ENCODE measurements around the gene RNF180.
"Not testable (repeated sequence)": the region's sequence is repeated elsewhere in the genome, so short reads cannot be mapped to it uniquely, and the experiment has no call there.

RNF180 gene

GRCh38 chr5:64209353-64209752 lies 43.7 kb downstream of the RNF180 start:
- no peak overlapping the region for H3K4me3 ChIP-seq (ENCODE audit: low read depth, low read length)
- H3K36me3 ChIP-seq (ENCODE audit: insufficient read depth, low read length) = no peaks in the 10 kb centered on the region
- H3K79me2 ChIP-seq (ENCODE audit: control insufficient read depth, insufficient read depth, low read length, unreplicated experiment) = no peaks in the 10 kb centered on the region
- H3K27me3 ChIP-seq (ENCODE audit: insufficient read depth, low read length) = no peaks in the 10 kb centered on the region
- no peak overlapping the region for H3K27ac ChIP-seq (ENCODE audit: low read depth, low read length)
- peaks cover 12% of the 10 kb centered on the region for H3K4me1 ChIP-seq (ENCODE audit: control insufficient read depth, insufficient read depth, low read length, unreplicated experiment)
- no peak overlapping the region for H2AFZ ChIP-seq (ENCODE audit: low read length, unreplicated experiment)

GRCh38 chr5:64210866-64211265 lies 45.2 kb downstream of the RNF180 start:
- Histone ChIP-seq H2AFZ (ENCODE audit: low read length, unreplicated experiment) (no peak overlapping the region), H3K27me3 (ENCODE audit: insufficient read depth, low read length) (no peaks in the 10 kb centered on the region), H3K27ac (ENCODE audit: low read depth, low read length) (no peak overlapping the region), H3K36me3 (ENCODE audit: insufficient read depth, low read length) (no peaks in the 10 kb centered on the region), H3K79me2 (ENCODE audit: control insufficient read depth, insufficient read depth, low read length, unreplicated experiment) (no peaks in the 10 kb centered on the region), H3K4me1 (ENCODE audit: control insufficient read depth, insufficient read depth, low read length, unreplicated experiment) (peaks cover 12% of the 10 kb centered on the region), H3K4me3 (ENCODE audit: low read depth, low read length) (no peak overlapping the region)

- Histone ChIP-seq H3K27ac (ENCODE audit: low read depth, low read length) (no peak overlapping the region), H3K36me3 (ENCODE audit: insufficient read depth, low read length) (no peaks in the 10 kb centered on the region), H3K27me3 (ENCODE audit: insufficient read depth, low read length) (no peaks in the 10 kb centered on the region), H3K4me1 (ENCODE audit: control insufficient read depth, insufficient read depth, low read length, unreplicated experiment) (peaks cover 12% of the 10 kb centered on the region), H2AFZ (ENCODE audit: low read length, unreplicated experiment) (no peak overlapping the region), H3K4me3 (ENCODE audit: low read depth, low read length) (no peak overlapping the region), H3K79me2 (ENCODE audit: control insufficient read depth, insufficient read depth, low read length, unreplicated experiment) (no peaks in the 10 kb centered on the region)
Measured at GRCh38 chr5:64213011-64213410, 47.4 kb downstream of the RNF180 start.

- Histone ChIP-seq H3K36me3 (ENCODE audit: insufficient read depth, low read length) (no peaks in the 10 kb centered on the region), H3K27me3 (ENCODE audit: insufficient read depth, low read length) (no peaks in the 10 kb centered on the region), H3K4me3 (ENCODE audit: low read depth, low read length) (no peak overlapping the region), H2AFZ (ENCODE audit: low read length, unreplicated experiment) (no peak overlapping the region), H3K79me2 (ENCODE audit: control insufficient read depth, insufficient read depth, low read length, unreplicated experiment) (no peaks in the 10 kb centered on the region), H3K27ac (ENCODE audit: low read depth, low read length) (no peak overlapping the region), H3K4me1 (ENCODE audit: control insufficient read depth, insufficient read depth, low read length, unreplicated experiment) (peaks cover 12% of the 10 kb centered on the region)
Measured at GRCh38 chr5:64213531-64213930, 47.9 kb downstream of the RNF180 start.

- Histone ChIP-seq H3K27ac (ENCODE audit: low read depth, low read length) (no peak overlapping the region), H3K4me1 (ENCODE audit: control insufficient read depth, insufficient read depth, low read length, unreplicated experiment) (peaks cover 12% of the 10 kb centered on the region), H3K36me3 (ENCODE audit: insufficient read depth, low read length) (no peaks in the 10 kb centered on the region), H3K27me3 (ENCODE audit: insufficient read depth, low read length) (no peaks in the 10 kb centered on the region), H2AFZ (ENCODE audit: low read length, unreplicated experiment) (no peak overlapping the region), H3K79me2 (ENCODE audit: control insufficient read depth, insufficient read depth, low read length, unreplicated experiment) (no peaks in the 10 kb centered on the region), H3K4me3 (ENCODE audit: low read depth, low read length) (no peak overlapping the region)
Measured at GRCh38 chr5:64214132-64214531, 48.5 kb downstream of the RNF180 start.

- Histone ChIP-seq H3K27me3 (ENCODE audit: insufficient read depth, low read length) (no peaks in the 10 kb centered on the region), H3K4me1 (ENCODE audit: control insufficient read depth, insufficient read depth, low read length, unreplicated experiment) (no peaks in the 10 kb centered on the region), H3K36me3 (ENCODE audit: insufficient read depth, low read length) (no peaks in the 10 kb centered on the region), H3K27ac (ENCODE audit: low read depth, low read length) (no peak overlapping the region), H2AFZ (ENCODE audit: low read length, unreplicated experiment) (no peak overlapping the region), H3K79me2 (ENCODE audit: control insufficient read depth, insufficient read depth, low read length, unreplicated experiment) (no peaks in the 10 kb centered on the region), H3K4me3 (ENCODE audit: low read depth, low read length) (no peak overlapping the region)
Measured at GRCh38 chr5:64221911-64222310, 56.3 kb downstream of the RNF180 start.

GRCh38 chr5:64225286-64225981 lies 59.8 kb downstream of the RNF180 start:
- not testable (repeated sequence) for H3K4me1 ChIP-seq (ENCODE audit: control insufficient read depth, insufficient read depth, low read length, unreplicated experiment); H2AFZ ChIP-seq (ENCODE audit: low read length, unreplicated experiment); H3K27ac ChIP-seq (ENCODE audit: low read depth, low read length); H3K36me3 ChIP-seq (ENCODE audit: insufficient read depth, low read length); H3K4me3 ChIP-seq (ENCODE audit: low read depth, low read length); H3K79me2 ChIP-seq (ENCODE audit: control insufficient read depth, insufficient read depth, low read length, unreplicated experiment); H3K27me3 ChIP-seq (ENCODE audit: insufficient read depth, low read length)

GRCh38 chr5:64227131-64227537 lies 61.5 kb downstream of the RNF180 start:
- H3K79me2 ChIP-seq (ENCODE audit: control insufficient read depth, insufficient read depth, low read length, unreplicated experiment); H3K4me3 ChIP-seq (ENCODE audit: low read depth, low read length): not testable (repeated sequence)

GRCh38 chr5:64229163-64229774 lies 63.6 kb downstream of the RNF180 start:
- no peak overlapping the region for H2AFZ ChIP-seq (ENCODE audit: low read length, unreplicated experiment)
- H3K79me2 ChIP-seq (ENCODE audit: control insufficient read depth, insufficient read depth, low read length, unreplicated experiment) = no peaks in the 10 kb centered on the region
- no peaks in the 10 kb centered on the region for H3K4me1 ChIP-seq (ENCODE audit: control insufficient read depth, insufficient read depth, low read length, unreplicated experiment)
- H3K27ac ChIP-seq (ENCODE audit: low read depth, low read length) = no peak overlapping the region
- no peak overlapping the region for H3K4me3 ChIP-seq (ENCODE audit: low read depth, low read length)
- H3K36me3 ChIP-seq (ENCODE audit: insufficient read depth, low read length) = no peaks in the 10 kb centered on the region
- no peaks in the 10 kb centered on the region for H3K27me3 ChIP-seq (ENCODE audit: insufficient read depth, low read length)

More at GRCh38 chr5:64227131-64227537, 61.5 kb downstream of the RNF180 start:
- H3K4me1 ChIP-seq (ENCODE audit: control insufficient read depth, insufficient read depth, low read length, unreplicated experiment); H3K27me3 ChIP-seq (ENCODE audit: insufficient read depth, low read length); H2AFZ ChIP-seq (ENCODE audit: low read length, unreplicated experiment); H3K36me3 ChIP-seq (ENCODE audit: insufficient read depth, low read length); H3K27ac ChIP-seq (ENCODE audit: low read depth, low read length): not testable (repeated sequence)

GRCh38 chr5:64260756-64261155 lies 95.1 kb downstream of the RNF180 start:
- H2AFZ ChIP-seq (ENCODE audit: low read length, unreplicated experiment) = no peak overlapping the region
- H3K4me3 ChIP-seq (ENCODE audit: low read depth, low read length) = no peak overlapping the region
- no peaks in the 10 kb centered on the region for H3K36me3 ChIP-seq (ENCODE audit: insufficient read depth, low read length)
- no peak overlapping the region for H3K27ac ChIP-seq (ENCODE audit: low read depth, low read length)
- H3K4me1 ChIP-seq (ENCODE audit: control insufficient read depth, insufficient read depth, low read length, unreplicated experiment) = no peaks in the 10 kb centered on the region
- H3K27me3 ChIP-seq (ENCODE audit: insufficient read depth, low read length) = no peaks in the 10 kb centered on the region
- no peaks in the 10 kb centered on the region for H3K79me2 ChIP-seq (ENCODE audit: control insufficient read depth, insufficient read depth, low read length, unreplicated experiment)

GRCh38 chr5:64269164-64269563 lies 103.5 kb downstream of the RNF180 start:
- no peak overlapping the region for H3K4me3 ChIP-seq (ENCODE audit: low read depth, low read length)
- H3K27me3 ChIP-seq (ENCODE audit: insufficient read depth, low read length) = no peaks in the 10 kb centered on the region
- H3K79me2 ChIP-seq (ENCODE audit: control insufficient read depth, insufficient read depth, low read length, unreplicated experiment) = no peaks in the 10 kb centered on the region
- no peak overlapping the region for H3K27ac ChIP-seq (ENCODE audit: low read depth, low read length)
- no peak overlapping the region for H2AFZ ChIP-seq (ENCODE audit: low read length, unreplicated experiment)
- no peaks in the 10 kb centered on the region for H3K4me1 ChIP-seq (ENCODE audit: control insufficient read depth, insufficient read depth, low read length, unreplicated experiment)
- H3K36me3 ChIP-seq (ENCODE audit: insufficient read depth, low read length) = no peaks in the 10 kb centered on the region
